ENCODE data around the gene AHRR. TPM values are rescaled to one million over a fixed set of nuclear protein-coding genes. Genes with fewer than 3 reads are reported as not detected.

Gene AHRR
- total and polyA plus RNA-seq, 2 experiments from 2014 or later, result 0.27 to 1.8 TPM

- no peaks in the 10 kb centered on the region for H3K9me2 ChIP-seq (ENCODE audit: insufficient read depth)
- no peak overlapping the region for H2AFZ ChIP-seq
- no peak overlapping the region for H3K27ac Mint-ChIP-seq
Measured at GRCh38 chr5:388266-389196, 67.0 kb downstream of the AHRR start.

More at GRCh38 chr5:388266-389196, 67.0 kb downstream of the AHRR start:
- H3K4me3 Mint-ChIP-seq, result no peak overlapping the region
- ATAC-seq, result no peak
- peaks cover 20% of the 10 kb centered on the region for H3K27me3 Mint-ChIP-seq (ENCODE audit: insufficient read depth, low read depth, poor library complexity)
- Histone ChIP-seq H3K4me2 (no peak overlapping the region), H3K4me1 (ENCODE audit: insufficient read depth) (no peaks in the 10 kb centered on the region), H4K20me1 (replicated peaks; ENCODE audit: insufficient read depth) (no peaks in the 10 kb centered on the region), H3K4me3 (no peak overlapping the region), H3K27ac (ENCODE audit: low read depth) (no peak overlapping the region), H3K79me2 (replicated peaks; ENCODE audit: insufficient read depth) (no peaks in the 10 kb centered on the region), H3F3A (replicated peaks; ENCODE audit: low read depth) (peaks cover 6% of the 10 kb centered on the region; the same call in 1 of the 2 replicates), H3K36me3 (ENCODE audit: insufficient read depth) (no peaks in the 10 kb centered on the region), H3K27me3 (ENCODE audit: insufficient read depth) (no peaks in the 10 kb centered on the region)
- peaks cover 2% of the 10 kb centered on the region; the same call in 1 of the 3 replicates for H3K36me3 Mint-ChIP-seq (ENCODE audit: low read depth)
- peaks cover 3% of the 10 kb centered on the region; the same call in 2 of the 3 replicates for H3K9me3 Mint-ChIP-seq
- TF ChIP-seq ZNF462 (CRISPR knock-in tag; IDR thresholded peaks at IDR 0.05) (no peak), CTCF (conservative IDR thresholded peaks at IDR 0.05; ENCODE audit: low read depth in 2 of 2) (no peak), POLR2AphosphoS5 (IDR thresholded peaks at IDR 0.05; ENCODE audit: low read depth) (no peak), JUNB (IDR thresholded peaks at IDR 0.05; ENCODE audit: unreplicated experiment) (no peak), EZH2phosphoT487 (IDR thresholded peaks at IDR 0.05; ENCODE audit: unreplicated experiment) (no peak), STAT1 (IDR thresholded peaks at IDR 0.05; ENCODE audit: unreplicated experiment) (no peak), EZH2 (IDR thresholded peaks at IDR 0.05; ENCODE audit: low read depth, unreplicated experiment) (no peak), CREB1 (CRISPR knock-in tag; IDR thresholded peaks at IDR 0.05; ENCODE audit: low read depth) (no peak), ETS1 (IDR thresholded peaks at IDR 0.05) (no peak), ZNF114 (CRISPR knock-in tag; IDR thresholded peaks at IDR 0.05) (no peak)
- peaks cover 30% of the 10 kb centered on the region for H3K4me1 Mint-ChIP-seq
- no peak for DNase-seq (ENCODE audit: low spot score)
